Measurements from ENCODE around the gene CEACAM19.
"Not testable (repeated sequence)": the region's sequence is repeated elsewhere in the genome, so short reads cannot be mapped to it uniquely, and the experiment has no call there.

The CEACAM19 gene

DNA sequence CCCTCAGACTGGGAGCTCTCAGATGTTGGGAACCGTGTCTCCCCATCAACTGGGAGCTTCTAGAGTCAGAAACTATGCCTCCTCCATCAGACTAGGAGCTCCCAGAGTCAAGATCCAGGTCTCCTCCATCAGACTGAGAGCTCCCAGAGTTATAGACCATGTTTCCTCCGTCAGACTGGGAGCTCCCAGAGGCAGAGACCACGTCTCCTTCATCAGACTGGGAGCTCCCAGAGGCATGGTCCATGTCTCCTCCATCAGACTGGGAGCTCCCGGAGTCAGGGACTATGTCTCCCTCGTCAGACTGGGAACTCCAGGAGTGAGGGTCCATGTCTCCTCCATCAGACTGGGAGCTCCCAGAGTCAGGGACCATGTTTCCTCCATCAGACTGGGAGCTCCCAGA, 37.7 kb downstream of the CEACAM19 start:
- no peaks in the 10 kb centered on the region for H4K20me1 ChIP-seq (ENCODE audit: low read depth, low read length)
- no peaks in the 10 kb centered on the region for H3K9me3 ChIP-seq (ENCODE audit: insufficient read depth, low read length)
- TF ChIP-seq, protein P1, sequence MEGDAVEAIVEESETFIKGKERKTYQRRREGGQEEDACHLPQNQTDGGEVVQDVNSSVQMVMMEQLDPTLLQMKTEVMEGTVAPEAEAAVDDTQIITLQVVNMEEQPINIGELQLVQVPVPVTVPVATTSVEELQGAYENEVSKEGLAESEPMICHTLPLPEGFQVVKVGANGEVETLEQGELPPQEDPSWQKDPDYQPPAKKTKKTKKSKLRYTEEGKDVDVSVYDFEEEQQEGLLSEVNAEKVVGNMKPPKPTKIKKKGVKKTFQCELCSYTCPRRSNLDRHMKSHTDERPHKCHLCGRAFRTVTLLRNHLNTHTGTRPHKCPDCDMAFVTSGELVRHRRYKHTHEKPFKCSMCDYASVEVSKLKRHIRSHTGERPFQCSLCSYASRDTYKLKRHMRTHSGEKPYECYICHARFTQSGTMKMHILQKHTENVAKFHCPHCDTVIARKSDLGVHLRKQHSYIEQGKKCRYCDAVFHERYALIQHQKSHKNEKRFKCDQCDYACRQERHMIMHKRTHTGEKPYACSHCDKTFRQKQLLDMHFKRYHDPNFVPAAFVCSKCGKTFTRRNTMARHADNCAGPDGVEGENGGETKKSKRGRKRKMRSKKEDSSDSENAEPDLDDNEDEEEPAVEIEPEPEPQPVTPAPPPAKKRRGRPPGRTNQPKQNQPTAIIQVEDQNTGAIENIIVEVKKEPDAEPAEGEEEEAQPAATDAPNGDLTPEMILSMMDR (IDR thresholded peaks at IDR 0.05; ENCODE audit: insufficient read depth, low read length, poor library complexity, severe bottlenecking) = no peak
- no peak for TF ChIP-seq EZH2phosphoT487 (conservative IDR thresholded peaks at IDR 0.05; ENCODE audit: low read length)
- no peaks in the 10 kb centered on the region for H3K27me3 ChIP-seq (ENCODE audit: low read length)
- H3K4me3 ChIP-seq (ENCODE audit: insufficient read depth, low read length, poor library complexity, severe bottlenecking) = no peak overlapping the region
- no peaks in the 10 kb centered on the region for H3K9me2 ChIP-seq (replicated peaks; ENCODE audit: insufficient read depth, low read length)
- H2AFZ ChIP-seq (ENCODE audit: low read depth, low read length, severe bottlenecking) = no peak overlapping the region
- no peak overlapping the region for H3K27ac ChIP-seq (ENCODE audit: low read depth, low read length)
- H3K36me3 ChIP-seq (ENCODE audit: low read length) = no peaks in the 10 kb centered on the region
- no peaks in the 10 kb centered on the region for H3K79me2 ChIP-seq (ENCODE audit: insufficient read depth, low read length)
- H3K4me2 ChIP-seq (ENCODE audit: low read depth, low read length, poor library complexity, severe bottlenecking) = no peak overlapping the region
- no peaks in the 10 kb centered on the region for H3F3A ChIP-seq (ENCODE audit: insufficient read depth)
- no peak overlapping the region for H3K9ac ChIP-seq (ENCODE audit: low read length)

DNA sequence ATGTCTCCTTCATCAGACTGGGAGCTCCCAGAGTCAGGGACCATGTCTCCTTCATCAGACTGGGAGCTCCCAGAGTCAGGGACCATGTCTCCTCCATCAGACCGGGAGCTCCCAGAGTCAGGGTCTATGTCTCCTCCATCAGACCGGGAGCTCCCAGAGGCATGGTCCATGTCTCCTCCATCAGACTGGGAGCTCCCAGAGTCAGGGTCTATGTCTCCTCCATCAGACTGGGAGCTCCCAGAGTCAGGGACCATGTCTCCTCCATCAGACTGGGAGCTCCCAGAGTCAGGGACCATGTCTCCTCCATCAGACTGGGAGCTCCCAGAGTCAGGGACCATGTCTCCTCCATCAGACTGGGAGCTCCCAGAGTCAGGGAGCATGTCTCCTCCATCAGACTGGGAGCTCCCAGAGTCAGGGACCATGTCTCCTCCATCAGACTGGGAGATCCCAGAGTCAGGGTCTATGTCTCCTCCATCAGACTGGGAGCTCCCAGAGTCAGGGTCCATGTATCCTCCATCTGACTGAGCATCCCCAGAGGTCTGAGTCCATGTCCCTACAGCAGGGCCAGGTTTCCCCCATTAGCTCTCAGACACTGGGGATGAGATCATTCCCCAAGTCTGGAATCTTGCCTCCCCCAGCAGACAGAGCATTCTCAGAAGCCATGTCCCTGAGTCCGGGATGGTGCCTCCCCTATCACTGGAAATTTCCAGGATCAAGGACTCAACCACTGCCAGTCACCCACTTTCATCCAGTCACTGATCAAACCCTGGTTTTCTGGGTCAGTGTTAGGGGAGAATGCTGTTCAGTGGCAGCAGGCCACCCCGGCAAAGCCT, 38.4 kb downstream of the CEACAM19 start:
- not testable (repeated sequence) for H3K9me2 ChIP-seq (replicated peaks; ENCODE audit: insufficient read depth, low read length); H3K36me3 ChIP-seq (ENCODE audit: low read length); H3K4me2 ChIP-seq (ENCODE audit: low read depth, low read length, poor library complexity, severe bottlenecking); H4K20me1 ChIP-seq (ENCODE audit: low read depth, low read length); H3K4me3 ChIP-seq (ENCODE audit: insufficient read depth, low read length, poor library complexity, severe bottlenecking); H3F3A ChIP-seq (ENCODE audit: insufficient read depth); H3K27me3 ChIP-seq (ENCODE audit: low read length); H2AFZ ChIP-seq (ENCODE audit: low read depth, low read length, severe bottlenecking); H3K27ac ChIP-seq (ENCODE audit: low read depth, low read length); H3K79me2 ChIP-seq (ENCODE audit: insufficient read depth, low read length); H3K9me3 ChIP-seq (ENCODE audit: insufficient read depth, low read length); H3K9ac ChIP-seq (ENCODE audit: low read length)

DNA sequence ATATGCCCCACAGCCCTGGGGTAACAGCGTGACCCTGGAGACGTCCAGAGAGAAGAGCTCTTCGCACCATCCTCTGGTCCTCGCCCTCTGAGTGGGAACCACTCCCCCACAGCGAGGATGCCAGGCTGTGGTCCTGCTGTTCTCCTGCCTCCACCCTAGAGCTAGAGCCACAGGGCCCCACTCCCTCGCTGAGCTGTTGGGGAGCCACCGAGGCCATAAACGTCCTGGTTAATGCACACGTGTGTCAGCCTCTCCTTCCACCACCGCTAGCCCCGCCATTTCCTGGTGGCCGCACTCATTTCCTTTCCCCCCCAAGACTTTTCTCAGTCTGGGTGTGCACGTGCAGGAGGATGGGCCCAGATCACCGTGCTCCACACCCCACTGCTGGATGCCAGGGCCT, 39.2 kb downstream of the CEACAM19 start:
- no peaks in the 10 kb centered on the region for H3K79me2 ChIP-seq (ENCODE audit: insufficient read depth, low read length)
- peaks cover 7% of the 10 kb centered on the region; the same call in 1 of the 2 replicates for H3K9me3 ChIP-seq (ENCODE audit: insufficient read depth, low read length)
- no peaks in the 10 kb centered on the region for H3K36me3 ChIP-seq (ENCODE audit: low read length)
- H3K9me2 ChIP-seq (replicated peaks; ENCODE audit: insufficient read depth, low read length) = no peaks in the 10 kb centered on the region
- H4K20me1 ChIP-seq (ENCODE audit: low read depth, low read length) = no peaks in the 10 kb centered on the region
- H3F3A ChIP-seq (ENCODE audit: insufficient read depth) = no peaks in the 10 kb centered on the region
- no peak overlapping the region for H3K9ac ChIP-seq (ENCODE audit: low read length)
- no peak overlapping the region for H3K27ac ChIP-seq (ENCODE audit: low read depth, low read length)
- no peak overlapping the region for H2AFZ ChIP-seq (ENCODE audit: low read depth, low read length, severe bottlenecking)
- no peak overlapping the region for H3K4me3 ChIP-seq (ENCODE audit: insufficient read depth, low read length, poor library complexity, severe bottlenecking)
- no peaks in the 10 kb centered on the region for H3K27me3 ChIP-seq (ENCODE audit: low read length)
- no peak overlapping the region for H3K4me2 ChIP-seq (ENCODE audit: low read depth, low read length, poor library complexity, severe bottlenecking)
- no peak for TF ChIP-seq EZH2phosphoT487 (conservative IDR thresholded peaks at IDR 0.05; ENCODE audit: low read length)
- TF ChIP-seq, protein P1 (IDR thresholded peaks at IDR 0.05; ENCODE audit: insufficient read depth, low read length, poor library complexity, severe bottlenecking) = no peak

DNA sequence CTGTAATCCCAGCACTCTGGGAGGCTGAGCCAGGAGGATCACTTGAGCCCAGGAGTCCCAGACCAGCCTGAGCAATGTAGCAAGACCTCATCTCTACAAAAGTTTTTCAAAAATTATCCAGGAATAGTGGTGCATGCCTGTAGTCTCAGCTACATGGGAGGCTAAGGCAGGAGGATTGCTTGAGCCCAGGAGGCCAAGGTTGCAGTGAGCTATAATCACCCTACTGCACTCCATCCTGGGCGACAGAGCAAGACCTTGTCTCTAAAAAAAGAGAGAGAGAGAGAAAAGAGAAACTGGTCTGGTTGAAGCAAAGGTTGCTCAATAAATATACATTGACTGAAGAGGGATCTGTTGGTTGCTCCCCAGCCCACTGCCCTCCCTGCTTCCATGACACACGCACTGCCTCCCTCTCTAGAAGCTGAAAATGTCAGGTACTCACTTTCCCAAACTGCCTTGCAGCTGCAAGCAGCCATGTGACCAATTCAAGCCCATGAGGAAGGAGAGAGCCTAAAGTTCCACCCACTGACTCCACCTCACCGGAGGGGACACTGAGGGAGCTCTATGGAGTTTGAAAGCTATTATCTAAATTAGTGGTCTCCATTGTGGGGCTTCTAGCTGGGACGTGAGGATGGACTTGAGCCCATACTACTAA, 41.7 kb downstream of the CEACAM19 start:
- TF ChIP-seq EZH2phosphoT487 (conservative IDR thresholded peaks at IDR 0.05; ENCODE audit: low read length) = no peak
- TF ChIP-seq, protein P1 (IDR thresholded peaks at IDR 0.05; ENCODE audit: insufficient read depth, low read length, poor library complexity, severe bottlenecking) = no peak
- H3K9ac ChIP-seq (ENCODE audit: low read length) = no peak overlapping the region
- no peak overlapping the region for H2AFZ ChIP-seq (ENCODE audit: low read depth, low read length, severe bottlenecking)
- no peaks in the 10 kb centered on the region for H3K36me3 ChIP-seq (ENCODE audit: low read length)
- no peaks in the 10 kb centered on the region for H3K9me2 ChIP-seq (replicated peaks; ENCODE audit: insufficient read depth, low read length)
- no peaks in the 10 kb centered on the region for H4K20me1 ChIP-seq (ENCODE audit: low read depth, low read length)
- peaks cover 7% of the 10 kb centered on the region; the same call in 1 of the 2 replicates for H3K9me3 ChIP-seq (ENCODE audit: insufficient read depth, low read length)
- no peaks in the 10 kb centered on the region for H3K27me3 ChIP-seq (ENCODE audit: low read length)
- H3K79me2 ChIP-seq (ENCODE audit: insufficient read depth, low read length) = no peaks in the 10 kb centered on the region
- no peak overlapping the region for H3K4me2 ChIP-seq (ENCODE audit: low read depth, low read length, poor library complexity, severe bottlenecking)
- H3F3A ChIP-seq (ENCODE audit: insufficient read depth) = no peaks in the 10 kb centered on the region
- no peak overlapping the region for H3K27ac ChIP-seq (ENCODE audit: low read depth, low read length)
- no peak overlapping the region for H3K4me3 ChIP-seq (ENCODE audit: insufficient read depth, low read length, poor library complexity, severe bottlenecking)
